Osteoblast (primary cell): Measurements from ENCODE around the gene LHX5. TPM values are rescaled to one million over a fixed set of nuclear protein-coding genes. Genes with fewer than 3 reads are reported as not detected.

Experiments
- DNase-seq: peaks from one replicate; pipeline ENCODE4 v3.0.0; 2011; ENCODE audit warnings: low spot score, mixed read lengths; ENCODE audit not compliant: insufficient read length; ENCODE audit errors: missing footprints
- H2AFZ ChIP-seq: 2 replicates; pipeline ENCODE4 v1.6.0; 2011; ENCODE audit warnings: mild to moderate bottlenecking, low read length
- H3K27ac ChIP-seq: 2 replicates; pipeline ENCODE4 v1.5.1; 2011; ENCODE audit warnings: mild to moderate bottlenecking, low read depth, low read length, moderate library complexity
- H3K27me3 ChIP-seq: 2 replicates; pipeline ENCODE4 v1.6.0; 2012; ENCODE audit warnings: mild to moderate bottlenecking, control low read depth, inconsistent platforms, low read length, moderate library complexity; ENCODE audit not compliant: insufficient read depth
- H3K36me3 ChIP-seq: 2 replicates; pipeline ENCODE4 v1.5.1; 2011; ENCODE audit warnings: mild to moderate bottlenecking, low read length, control low read depth, moderate library complexity; ENCODE audit not compliant: insufficient read depth
- H3K4me1 ChIP-seq: 2 replicates; pipeline ENCODE4 v1.5.1; 2011; ENCODE audit warnings: mild to moderate bottlenecking, low read length, control low read depth, moderate library complexity; ENCODE audit not compliant: insufficient read depth
- H3K4me2 ChIP-seq: 2 replicates; pipeline ENCODE4 v1.6.0; 2011; ENCODE audit warnings: mild to moderate bottlenecking, low read length; ENCODE audit not compliant: insufficient read depth
- H3K4me3 ChIP-seq: fragments of 200-600 bp; sonication (generic); 3 replicates; pipeline ENCODE4 v1.5.1; 2012; ENCODE audit warnings: mild to moderate bottlenecking, low read length, inconsistent platforms; ENCODE audit not compliant: insufficient read depth
- H3K79me2 ChIP-seq: 2 replicates; pipeline ENCODE4 v1.6.0; 2012; ENCODE audit warnings: mild to moderate bottlenecking, low read length, control low read depth, inconsistent platforms; ENCODE audit not compliant: insufficient read depth
- H3K9me3 ChIP-seq: 2 replicates; pipeline ENCODE4 v1.5.1; 2011; ENCODE audit warnings: low read depth, low read length, control low read depth
- H4K20me1 ChIP-seq: 2 replicates; pipeline ENCODE4 v1.6.0; 2012; ENCODE audit warnings: mild to moderate bottlenecking, low read length, control low read depth; ENCODE audit not compliant: insufficient read depth
- total RNA-seq: library from RNA; depleted of rRNA; stranded (reverse); fragments of >200 nt; gene quantifications from 2 replicates; pipeline ENCODE4 v1.2.3, GENCODE V29; 2012
- TF ChIP-seq, protein P1 (sequence below): IDR thresholded peaks from 2 replicates; pipeline ENCODE4 v1.5.1; 2011; ENCODE audit warnings: mild to moderate bottlenecking, low read depth, low read length, moderate library complexity; ENCODE audit errors: extremely low read depth

Gene LHX5
- total RNA-seq, 1 donor = not detected

DNA sequence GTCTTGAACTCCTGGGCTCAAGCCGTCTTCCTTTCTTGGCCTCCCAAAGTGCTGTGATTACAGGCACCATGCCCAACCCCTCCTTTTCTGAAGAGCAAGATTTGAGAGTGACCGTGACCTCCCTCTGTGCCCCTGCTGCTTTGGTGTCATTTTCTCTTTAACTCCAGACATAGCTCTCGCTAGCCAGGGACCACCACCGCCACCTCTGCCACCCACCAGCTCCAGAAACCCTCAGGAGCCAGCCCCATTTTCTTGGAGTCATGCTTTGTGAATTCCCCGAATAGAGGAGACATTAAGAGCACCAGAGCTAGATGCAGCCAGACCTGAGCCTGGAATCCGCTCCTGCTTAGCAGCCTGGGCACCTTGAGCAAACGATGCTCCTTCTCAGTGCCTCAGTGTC, 31.3 kb downstream of the LHX5 start:
- Histone ChIP-seq H3K79me2 (no peaks in the 10 kb centered on the region), H3K9me3 (no peaks in the 10 kb centered on the region), H3K4me2 (no peak overlapping the region), H2AFZ (no peak overlapping the region), H3K4me3 (no peak overlapping the region), H4K20me1 (no peaks in the 10 kb centered on the region), H3K27me3 (peaks cover 3% of the 10 kb centered on the region), H3K27ac (no peak overlapping the region), H3K36me3 (no peaks in the 10 kb centered on the region), H3K4me1 (no peaks in the 10 kb centered on the region)
- DNase-seq = no peak
- TF ChIP-seq, protein P1, sequence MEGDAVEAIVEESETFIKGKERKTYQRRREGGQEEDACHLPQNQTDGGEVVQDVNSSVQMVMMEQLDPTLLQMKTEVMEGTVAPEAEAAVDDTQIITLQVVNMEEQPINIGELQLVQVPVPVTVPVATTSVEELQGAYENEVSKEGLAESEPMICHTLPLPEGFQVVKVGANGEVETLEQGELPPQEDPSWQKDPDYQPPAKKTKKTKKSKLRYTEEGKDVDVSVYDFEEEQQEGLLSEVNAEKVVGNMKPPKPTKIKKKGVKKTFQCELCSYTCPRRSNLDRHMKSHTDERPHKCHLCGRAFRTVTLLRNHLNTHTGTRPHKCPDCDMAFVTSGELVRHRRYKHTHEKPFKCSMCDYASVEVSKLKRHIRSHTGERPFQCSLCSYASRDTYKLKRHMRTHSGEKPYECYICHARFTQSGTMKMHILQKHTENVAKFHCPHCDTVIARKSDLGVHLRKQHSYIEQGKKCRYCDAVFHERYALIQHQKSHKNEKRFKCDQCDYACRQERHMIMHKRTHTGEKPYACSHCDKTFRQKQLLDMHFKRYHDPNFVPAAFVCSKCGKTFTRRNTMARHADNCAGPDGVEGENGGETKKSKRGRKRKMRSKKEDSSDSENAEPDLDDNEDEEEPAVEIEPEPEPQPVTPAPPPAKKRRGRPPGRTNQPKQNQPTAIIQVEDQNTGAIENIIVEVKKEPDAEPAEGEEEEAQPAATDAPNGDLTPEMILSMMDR = no peak

DNA sequence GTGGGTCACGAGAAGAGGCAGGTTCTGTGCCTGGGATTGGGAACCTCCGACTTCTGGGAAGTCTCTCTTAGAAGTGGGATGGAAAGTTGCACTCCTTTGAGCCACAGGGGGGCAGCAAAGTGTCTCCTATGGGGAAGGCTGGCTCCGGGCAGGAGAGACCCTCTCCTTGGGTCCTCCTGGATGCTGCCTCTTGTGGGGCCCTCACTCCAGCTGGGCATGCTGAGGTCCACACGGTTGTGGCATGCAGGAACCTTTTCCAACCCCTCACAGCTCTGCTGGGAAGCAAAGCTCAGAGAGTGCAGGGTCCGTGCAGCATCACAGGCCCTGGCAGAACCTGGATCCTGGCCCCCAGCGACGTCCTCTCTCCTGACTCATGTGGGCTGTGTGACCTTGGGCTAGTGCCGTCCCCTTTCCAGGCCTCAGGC, 32.1 kb downstream of the LHX5 start:
- Histone ChIP-seq H3K4me1 (no peaks in the 10 kb centered on the region), H3K4me3 (no peak overlapping the region), H3K27ac (no peak overlapping the region), H4K20me1 (no peaks in the 10 kb centered on the region), H2AFZ (no peak overlapping the region), H3K9me3 (no peaks in the 10 kb centered on the region), H3K79me2 (no peaks in the 10 kb centered on the region), H3K27me3 (peaks cover 3% of the 10 kb centered on the region), H3K4me2 (no peak overlapping the region), H3K36me3 (no peaks in the 10 kb centered on the region)
- TF ChIP-seq, protein P1 = peak; percentile 68
- peak; percentile 88 for DNase-seq

DNA sequence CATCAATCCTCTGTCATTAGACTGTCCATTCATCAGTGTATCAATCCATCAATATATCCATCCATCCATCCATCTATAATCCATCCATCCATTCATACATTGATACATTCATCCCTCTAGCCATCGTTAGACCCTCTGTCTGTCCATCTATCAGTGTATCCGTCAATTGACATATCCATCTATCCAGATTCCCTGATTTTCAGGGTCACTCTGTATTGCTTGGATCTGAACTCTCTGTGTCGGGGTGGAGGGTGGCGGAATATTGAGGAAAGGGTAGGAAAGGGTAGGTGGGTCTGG, 32.4 kb downstream of the LHX5 start:
- Histone ChIP-seq H4K20me1 (no peaks in the 10 kb centered on the region), H3K4me3 (no peak overlapping the region), H3K27me3 (peaks cover 1% of the 10 kb centered on the region), H3K9me3 (no peaks in the 10 kb centered on the region), H3K27ac (no peak overlapping the region), H3K79me2 (no peaks in the 10 kb centered on the region), H3K4me2 (no peak overlapping the region), H3K36me3 (no peaks in the 10 kb centered on the region), H2AFZ (no peak overlapping the region), H3K4me1 (no peaks in the 10 kb centered on the region)
- no peak for DNase-seq
- TF ChIP-seq, protein P1 = no peak

DNA sequence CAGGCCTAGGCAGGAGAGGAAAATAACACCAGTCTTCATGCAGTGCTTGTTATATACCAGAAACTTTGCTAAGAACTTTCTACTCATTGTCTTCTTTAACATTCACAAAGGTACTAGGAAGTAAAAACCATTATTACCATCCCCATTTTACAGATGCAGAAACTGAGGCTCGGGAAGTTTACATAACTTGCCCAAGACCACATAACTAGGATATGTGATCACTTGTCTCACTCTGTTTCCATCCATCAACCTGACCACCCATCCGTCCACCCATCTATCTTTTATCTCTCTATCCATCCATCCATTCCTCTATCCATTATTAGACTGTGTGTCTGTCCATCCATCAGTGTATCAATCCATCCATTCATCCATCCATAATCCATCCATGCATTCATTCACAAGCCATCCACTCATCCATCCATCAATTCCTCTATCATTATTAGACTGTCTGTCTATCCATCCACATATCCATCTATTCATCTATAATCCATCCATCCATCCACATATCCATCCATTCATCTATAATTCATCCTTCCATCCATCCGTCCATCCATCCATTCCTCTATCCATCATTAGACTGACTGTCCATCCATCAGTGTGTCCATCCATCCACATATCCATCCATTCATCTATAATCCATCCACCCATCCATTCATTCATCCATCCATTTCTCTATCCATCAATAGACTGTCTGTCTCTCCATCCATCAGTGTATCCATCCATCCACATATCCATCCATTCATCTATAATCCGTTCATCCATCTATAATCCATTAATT, 33.0 kb downstream of the LHX5 start:
- no peaks in the 10 kb centered on the region for H3K9me3 ChIP-seq
- no peak overlapping the region for H2AFZ ChIP-seq
- TF ChIP-seq, protein P1 = no peak
- no peaks in the 10 kb centered on the region for H3K79me2 ChIP-seq
- H3K27me3 ChIP-seq = no peaks in the 10 kb centered on the region
- H3K4me2 ChIP-seq = no peak overlapping the region
- H3K36me3 ChIP-seq = no peaks in the 10 kb centered on the region
- H4K20me1 ChIP-seq = no peaks in the 10 kb centered on the region
- H3K4me3 ChIP-seq = no peak overlapping the region
- H3K4me1 ChIP-seq = no peaks in the 10 kb centered on the region
- DNase-seq = no peak
- H3K27ac ChIP-seq = no peak overlapping the region
